HEK293 (cell line): ENCODE results near the gene MICALL1.

Source experiments
- CTCF ChIA-PET: fragments of 350-600 bp; formaldehyde crosslinking; extraction: SDS; loops from one replicate; lab custom pipeline; 2021; ENCODE audit warnings: antibody characterized with exemption; lab: Yijun Ruan, JAX
- POLR2A ChIA-PET: fragments of 300-600 bp; formaldehyde crosslinking; extraction: SDS; loops from one replicate; lab custom pipeline; 2020; ENCODE audit warnings: antibody characterized with exemption, inconsistent platforms; lab: Yijun Ruan, JAX
- H3K27ac ChIP-seq: fragments of 200-500 bp; sonication (Bioruptor generic); 2 replicates; pipeline ENCODE4 v1.5.1; 2014; ENCODE audit warnings: low read depth, low read length, control low read depth, inconsistent platforms; ENCODE audit errors: extremely low read depth
- H3K36me3 ChIP-seq, 2 experiments: fragments of 200-500 bp in 1 of 2; sonication (Bioruptor generic) in 1 of 2; 1 replicate in 1 of 2; 2 replicates in 1 of 2; pipeline ENCODE4 v1.5.1; 2014 to 2017; ENCODE audit warnings: inconsistent platforms in 2 of 2, low read length in 2 of 2; ENCODE audit not compliant: control insufficient read depth in 2 of 2, insufficient read depth in 1 of 2
- H3K4me1 ChIP-seq: fragments of 200-500 bp; sonication (Bioruptor generic); 2 replicates; pipeline ENCODE4 v1.5.1; 2014; ENCODE audit warnings: mild to moderate bottlenecking, low read length, inconsistent platforms; ENCODE audit not compliant: control insufficient read depth, insufficient read depth
- H3K4me3 ChIP-seq: 2 replicates; pipeline ENCODE4 v1.5.1; 2011; ENCODE audit warnings: low read depth, mild to moderate bottlenecking, control low read depth, low read length, moderate library complexity
- H3K9me3 ChIP-seq: fragments of 200-500 bp; sonication (Bioruptor generic); 2 replicates; pipeline ENCODE4 v1.5.1; 2014; ENCODE audit warnings: low read depth, low read length, inconsistent platforms; ENCODE audit not compliant: control insufficient read depth, insufficient read depth
- GLIS1 ChIP-seq: fragments of 450-650 bp; formaldehyde crosslinking; IDR thresholded peaks from 2 replicates; pipeline ENCODE4 v1.5.1; 2016; ENCODE audit warnings: missing biosample characterization, missing genetic modification characterization
- IKZF3 ChIP-seq: fragments of 450-650 bp; IDR thresholded peaks from 2 replicates; pipeline ENCODE4 v1.5.0; 2018; ENCODE audit warnings: missing biosample characterization, mild to moderate bottlenecking, missing genetic modification characterization, moderate library complexity
- OSR2 ChIP-seq: fragments of 450-650 bp; formaldehyde crosslinking; IDR thresholded peaks from 2 replicates; pipeline ENCODE4 v1.5.1; 2016; ENCODE audit warnings: missing biosample characterization, missing genetic modification characterization
- SCRT1 ChIP-seq: fragments of 450-650 bp; formaldehyde crosslinking; IDR thresholded peaks from 2 replicates; pipeline ENCODE4 v1.5.1; 2016; ENCODE audit warnings: missing biosample characterization, missing genetic modification characterization, borderline replicate concordance
- ZNF341 ChIP-seq: fragments of 450-650 bp; formaldehyde crosslinking; IDR thresholded peaks from 2 replicates; pipeline ENCODE4; 2016; ENCODE audit warnings: low read depth, missing biosample characterization, missing genetic modification characterization
- ZNF626 ChIP-seq: fragments of 450-650 bp; sonication (Bioruptor Pico); formaldehyde crosslinking; IDR thresholded peaks from 2 replicates; pipeline ENCODE4 v1.5.1; 2018; ENCODE audit warnings: missing biosample characterization, missing genetic modification characterization, inconsistent platforms
- ZNF776 ChIP-seq: fragments of 450-650 bp; formaldehyde crosslinking; IDR thresholded peaks from 2 replicates; pipeline ENCODE4 v1.5.0; 2017; ENCODE audit warnings: missing biosample characterization, missing genetic modification characterization, borderline replicate concordance
- TF ChIP-seq, protein P1 (sequence below): fragments of 450-650 bp; formaldehyde crosslinking; IDR thresholded peaks from 2 replicates; pipeline ENCODE4 v1.5.1; 2016; ENCODE audit warnings: missing biosample characterization, missing genetic modification characterization, borderline replicate concordance
- TF ChIP-seq, protein P2 (sequence below): fragments of 450-650 bp; formaldehyde crosslinking; IDR thresholded peaks from 2 replicates; pipeline ENCODE4 v1.5.1; 2016; ENCODE audit warnings: missing biosample characterization, missing genetic modification characterization
- TF ChIP-seq, protein P3 (sequence below): fragments of 450-650 bp; IDR thresholded peaks from 2 replicates; pipeline ENCODE4 v1.5.1; 2018; ENCODE audit warnings: missing biosample characterization, missing genetic modification characterization
- TF ChIP-seq, protein P4 (sequence below): fragments of 450-650 bp; formaldehyde crosslinking; IDR thresholded peaks from 2 replicates; pipeline ENCODE4 v1.5.1; 2016; ENCODE audit warnings: missing biosample characterization, missing genetic modification characterization
- TF ChIP-seq, protein P5 (sequence below): fragments of 450-650 bp; formaldehyde crosslinking; IDR thresholded peaks from 2 replicates; pipeline ENCODE4 v1.5.1; 2016; ENCODE audit warnings: missing biosample characterization, missing genetic modification characterization
- TF ChIP-seq, protein P6 (sequence below): fragments of 450-650 bp; formaldehyde crosslinking; IDR thresholded peaks from 2 replicates; pipeline ENCODE4 v1.5.1; 2017; ENCODE audit warnings: missing biosample characterization, missing genetic modification characterization
- TF ChIP-seq, protein P7 (sequence below): IDR thresholded peaks from 2 replicates; pipeline ENCODE4 v1.6.1; 2011; ENCODE audit warnings: mild to moderate bottlenecking, low read depth, low read length, borderline replicate concordance
- TF ChIP-seq, protein P8 (sequence below): fragments of 450-650 bp; formaldehyde crosslinking; IDR thresholded peaks from 2 replicates; pipeline ENCODE4 v1.5.1; 2017; ENCODE audit warnings: missing biosample characterization, missing genetic modification characterization
- TF ChIP-seq, protein P9 (sequence below): fragments of 450-650 bp; formaldehyde crosslinking; IDR thresholded peaks from 2 replicates; pipeline ENCODE4 v1.5.1; 2016; ENCODE audit warnings: missing biosample characterization, missing genetic modification characterization

MICALL1 gene

DNA sequence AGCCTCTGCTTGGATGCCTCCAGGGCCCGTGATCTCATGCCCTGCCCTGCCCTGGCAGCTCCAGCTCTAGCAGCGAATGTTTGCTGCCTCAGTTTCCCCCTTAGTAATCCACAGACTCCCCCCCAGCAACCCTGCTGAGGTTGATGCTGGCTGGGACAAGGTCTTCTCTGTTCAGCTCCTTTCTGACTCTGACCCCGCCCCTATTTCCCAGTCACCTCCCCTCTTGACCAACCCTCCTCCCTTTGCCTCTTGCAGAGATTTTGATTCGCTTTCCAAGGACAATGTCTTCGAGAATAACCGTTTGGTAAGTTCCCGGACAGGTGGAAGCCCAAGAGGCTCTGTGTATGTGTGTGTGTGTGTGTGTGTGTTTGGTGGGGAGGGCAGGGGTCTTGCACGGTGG, 5.6 kb downstream of the MICALL1 start (continued):
- TF ChIP-seq, protein P1, sequence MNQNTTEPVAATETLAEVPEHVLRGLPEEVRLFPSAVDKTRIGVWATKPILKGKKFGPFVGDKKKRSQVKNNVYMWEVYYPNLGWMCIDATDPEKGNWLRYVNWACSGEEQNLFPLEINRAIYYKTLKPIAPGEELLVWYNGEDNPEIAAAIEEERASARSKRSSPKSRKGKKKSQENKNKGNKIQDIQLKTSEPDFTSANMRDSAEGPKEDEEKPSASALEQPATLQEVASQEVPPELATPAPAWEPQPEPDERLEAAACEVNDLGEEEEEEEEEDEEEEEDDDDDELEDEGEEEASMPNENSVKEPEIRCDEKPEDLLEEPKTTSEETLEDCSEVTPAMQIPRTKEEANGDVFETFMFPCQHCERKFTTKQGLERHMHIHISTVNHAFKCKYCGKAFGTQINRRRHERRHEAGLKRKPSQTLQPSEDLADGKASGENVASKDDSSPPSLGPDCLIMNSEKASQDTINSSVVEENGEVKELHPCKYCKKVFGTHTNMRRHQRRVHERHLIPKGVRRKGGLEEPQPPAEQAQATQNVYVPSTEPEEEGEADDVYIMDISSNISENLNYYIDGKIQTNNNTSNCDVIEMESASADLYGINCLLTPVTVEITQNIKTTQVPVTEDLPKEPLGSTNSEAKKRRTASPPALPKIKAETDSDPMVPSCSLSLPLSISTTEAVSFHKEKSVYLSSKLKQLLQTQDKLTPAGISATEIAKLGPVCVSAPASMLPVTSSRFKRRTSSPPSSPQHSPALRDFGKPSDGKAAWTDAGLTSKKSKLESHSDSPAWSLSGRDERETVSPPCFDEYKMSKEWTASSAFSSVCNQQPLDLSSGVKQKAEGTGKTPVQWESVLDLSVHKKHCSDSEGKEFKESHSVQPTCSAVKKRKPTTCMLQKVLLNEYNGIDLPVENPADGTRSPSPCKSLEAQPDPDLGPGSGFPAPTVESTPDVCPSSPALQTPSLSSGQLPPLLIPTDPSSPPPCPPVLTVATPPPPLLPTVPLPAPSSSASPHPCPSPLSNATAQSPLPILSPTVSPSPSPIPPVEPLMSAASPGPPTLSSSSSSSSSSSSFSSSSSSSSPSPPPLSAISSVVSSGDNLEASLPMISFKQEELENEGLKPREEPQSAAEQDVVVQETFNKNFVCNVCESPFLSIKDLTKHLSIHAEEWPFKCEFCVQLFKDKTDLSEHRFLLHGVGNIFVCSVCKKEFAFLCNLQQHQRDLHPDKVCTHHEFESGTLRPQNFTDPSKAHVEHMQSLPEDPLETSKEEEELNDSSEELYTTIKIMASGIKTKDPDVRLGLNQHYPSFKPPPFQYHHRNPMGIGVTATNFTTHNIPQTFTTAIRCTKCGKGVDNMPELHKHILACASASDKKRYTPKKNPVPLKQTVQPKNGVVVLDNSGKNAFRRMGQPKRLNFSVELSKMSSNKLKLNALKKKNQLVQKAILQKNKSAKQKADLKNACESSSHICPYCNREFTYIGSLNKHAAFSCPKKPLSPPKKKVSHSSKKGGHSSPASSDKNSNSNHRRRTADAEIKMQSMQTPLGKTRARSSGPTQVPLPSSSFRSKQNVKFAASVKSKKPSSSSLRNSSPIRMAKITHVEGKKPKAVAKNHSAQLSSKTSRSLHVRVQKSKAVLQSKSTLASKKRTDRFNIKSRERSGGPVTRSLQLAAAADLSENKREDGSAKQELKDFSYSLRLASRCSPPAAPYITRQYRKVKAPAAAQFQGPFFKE (tag by site-specific recombination) = no peak
- TF ChIP-seq ZNF626 (tag by site-specific recombination) (no peak), SCRT1 (tag by site-specific recombination) (no peak)
- TF ChIP-seq, protein P2, sequence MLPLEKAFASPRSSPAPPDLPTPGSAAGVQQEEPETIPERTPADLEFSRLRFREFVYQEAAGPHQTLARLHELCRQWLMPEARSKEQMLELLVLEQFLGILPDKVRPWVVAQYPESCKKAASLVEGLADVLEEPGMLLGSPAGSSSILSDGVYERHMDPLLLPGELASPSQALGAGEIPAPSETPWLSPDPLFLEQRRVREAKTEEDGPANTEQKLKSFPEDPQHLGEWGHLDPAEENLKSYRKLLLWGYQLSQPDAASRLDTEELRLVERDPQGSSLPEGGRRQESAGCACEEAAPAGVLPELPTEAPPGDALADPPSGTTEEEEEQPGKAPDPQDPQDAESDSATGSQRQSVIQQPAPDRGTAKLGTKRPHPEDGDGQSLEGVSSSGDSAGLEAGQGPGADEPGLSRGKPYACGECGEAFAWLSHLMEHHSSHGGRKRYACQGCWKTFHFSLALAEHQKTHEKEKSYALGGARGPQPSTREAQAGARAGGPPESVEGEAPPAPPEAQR = no peak

DNA sequence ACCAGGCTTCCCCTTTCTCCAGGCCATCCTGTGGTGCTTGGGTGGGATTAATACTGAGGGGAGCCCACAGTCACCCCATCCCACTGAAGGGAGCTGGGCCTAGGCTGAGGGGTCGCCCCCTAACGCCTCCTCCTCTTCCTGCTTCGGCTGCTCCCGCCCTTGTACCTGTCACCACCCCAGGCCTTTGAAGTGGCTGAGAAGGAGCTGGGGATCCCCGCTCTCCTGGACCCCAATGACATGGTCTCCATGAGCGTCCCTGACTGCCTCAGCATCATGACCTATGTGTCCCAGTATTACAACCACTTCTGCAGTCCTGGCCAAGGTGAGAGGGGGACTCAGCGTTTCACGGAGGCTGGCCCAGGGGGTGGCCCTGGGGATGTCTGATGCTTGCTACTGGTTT, 6.1 kb downstream of the MICALL1 start:
- peak overlapping the region; percentile 24; the same call in 1 of the 2 replicates for H3K27ac ChIP-seq
- H3K4me1 ChIP-seq = peaks cover 4% of the 10 kb centered on the region; the same call in 1 of the 2 replicates
- ChIA-PET POLR2A (no interaction called here), CTCF (interaction anchor here (0.6 kb wide), 1 partner anchor 250 kb away, joined by 3 read pairs; no protein-coding TSS in a partner anchor)
- no peaks in the 10 kb centered on the region for H3K9me3 ChIP-seq
- H3K4me3 ChIP-seq = no peak overlapping the region
- H3K36me3 ChIP-seq = peaks cover 28 to 72% of the 10 kb centered on the region in 2 experiments; a peak in 2 of 3 replicates
- TF ChIP-seq, protein P3, sequence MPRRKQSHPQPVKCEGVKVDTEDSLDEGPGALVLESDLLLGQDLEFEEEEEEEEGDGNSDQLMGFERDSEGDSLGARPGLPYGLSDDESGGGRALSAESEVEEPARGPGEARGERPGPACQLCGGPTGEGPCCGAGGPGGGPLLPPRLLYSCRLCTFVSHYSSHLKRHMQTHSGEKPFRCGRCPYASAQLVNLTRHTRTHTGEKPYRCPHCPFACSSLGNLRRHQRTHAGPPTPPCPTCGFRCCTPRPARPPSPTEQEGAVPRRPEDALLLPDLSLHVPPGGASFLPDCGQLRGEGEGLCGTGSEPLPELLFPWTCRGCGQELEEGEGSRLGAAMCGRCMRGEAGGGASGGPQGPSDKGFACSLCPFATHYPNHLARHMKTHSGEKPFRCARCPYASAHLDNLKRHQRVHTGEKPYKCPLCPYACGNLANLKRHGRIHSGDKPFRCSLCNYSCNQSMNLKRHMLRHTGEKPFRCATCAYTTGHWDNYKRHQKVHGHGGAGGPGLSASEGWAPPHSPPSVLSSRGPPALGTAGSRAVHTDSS (tag by site-specific recombination) = no peak
- TF ChIP-seq ZNF341 (tag by site-specific recombination) (no peak), GLIS1 (tag by site-specific recombination) (no peak), ZNF776 (tag by site-specific recombination) (no peak), IKZF3 (no peak), OSR2 (tag by site-specific recombination) (no peak)
- TF ChIP-seq, protein P4, sequence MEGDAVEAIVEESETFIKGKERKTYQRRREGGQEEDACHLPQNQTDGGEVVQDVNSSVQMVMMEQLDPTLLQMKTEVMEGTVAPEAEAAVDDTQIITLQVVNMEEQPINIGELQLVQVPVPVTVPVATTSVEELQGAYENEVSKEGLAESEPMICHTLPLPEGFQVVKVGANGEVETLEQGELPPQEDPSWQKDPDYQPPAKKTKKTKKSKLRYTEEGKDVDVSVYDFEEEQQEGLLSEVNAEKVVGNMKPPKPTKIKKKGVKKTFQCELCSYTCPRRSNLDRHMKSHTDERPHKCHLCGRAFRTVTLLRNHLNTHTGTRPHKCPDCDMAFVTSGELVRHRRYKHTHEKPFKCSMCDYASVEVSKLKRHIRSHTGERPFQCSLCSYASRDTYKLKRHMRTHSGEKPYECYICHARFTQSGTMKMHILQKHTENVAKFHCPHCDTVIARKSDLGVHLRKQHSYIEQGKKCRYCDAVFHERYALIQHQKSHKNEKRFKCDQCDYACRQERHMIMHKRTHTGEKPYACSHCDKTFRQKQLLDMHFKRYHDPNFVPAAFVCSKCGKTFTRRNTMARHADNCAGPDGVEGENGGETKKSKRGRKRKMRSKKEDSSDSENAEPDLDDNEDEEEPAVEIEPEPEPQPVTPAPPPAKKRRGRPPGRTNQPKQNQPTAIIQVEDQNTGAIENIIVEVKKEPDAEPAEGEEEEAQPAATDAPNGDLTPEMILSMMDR = no peak
- TF ChIP-seq, protein P5, sequence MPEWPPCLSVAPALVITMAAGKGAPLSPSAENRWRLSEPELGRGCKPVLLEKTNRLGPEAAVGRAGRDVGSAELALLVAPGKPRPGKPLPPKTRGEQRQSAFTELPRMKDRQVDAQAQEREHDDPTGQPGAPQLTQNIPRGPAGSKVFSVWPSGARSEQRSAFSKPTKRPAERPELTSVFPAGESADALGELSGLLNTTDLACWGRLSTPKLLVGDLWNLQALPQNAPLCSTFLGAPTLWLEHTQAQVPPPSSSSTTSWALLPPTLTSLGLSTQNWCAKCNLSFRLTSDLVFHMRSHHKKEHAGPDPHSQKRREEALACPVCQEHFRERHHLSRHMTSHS (tag by site-specific recombination) = no peak
- TF ChIP-seq, protein P6, sequence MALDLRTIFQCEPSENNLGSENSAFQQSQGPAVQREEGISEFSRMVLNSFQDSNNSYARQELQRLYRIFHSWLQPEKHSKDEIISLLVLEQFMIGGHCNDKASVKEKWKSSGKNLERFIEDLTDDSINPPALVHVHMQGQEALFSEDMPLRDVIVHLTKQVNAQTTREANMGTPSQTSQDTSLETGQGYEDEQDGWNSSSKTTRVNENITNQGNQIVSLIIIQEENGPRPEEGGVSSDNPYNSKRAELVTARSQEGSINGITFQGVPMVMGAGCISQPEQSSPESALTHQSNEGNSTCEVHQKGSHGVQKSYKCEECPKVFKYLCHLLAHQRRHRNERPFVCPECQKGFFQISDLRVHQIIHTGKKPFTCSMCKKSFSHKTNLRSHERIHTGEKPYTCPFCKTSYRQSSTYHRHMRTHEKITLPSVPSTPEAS (tag by site-specific recombination) = no peak
- TF ChIP-seq, protein P7, sequence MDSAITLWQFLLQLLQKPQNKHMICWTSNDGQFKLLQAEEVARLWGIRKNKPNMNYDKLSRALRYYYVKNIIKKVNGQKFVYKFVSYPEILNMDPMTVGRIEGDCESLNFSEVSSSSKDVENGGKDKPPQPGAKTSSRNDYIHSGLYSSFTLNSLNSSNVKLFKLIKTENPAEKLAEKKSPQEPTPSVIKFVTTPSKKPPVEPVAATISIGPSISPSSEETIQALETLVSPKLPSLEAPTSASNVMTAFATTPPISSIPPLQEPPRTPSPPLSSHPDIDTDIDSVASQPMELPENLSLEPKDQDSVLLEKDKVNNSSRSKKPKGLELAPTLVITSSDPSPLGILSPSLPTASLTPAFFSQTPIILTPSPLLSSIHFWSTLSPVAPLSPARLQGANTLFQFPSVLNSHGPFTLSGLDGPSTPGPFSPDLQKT = no peak
- TF ChIP-seq, protein P8, sequence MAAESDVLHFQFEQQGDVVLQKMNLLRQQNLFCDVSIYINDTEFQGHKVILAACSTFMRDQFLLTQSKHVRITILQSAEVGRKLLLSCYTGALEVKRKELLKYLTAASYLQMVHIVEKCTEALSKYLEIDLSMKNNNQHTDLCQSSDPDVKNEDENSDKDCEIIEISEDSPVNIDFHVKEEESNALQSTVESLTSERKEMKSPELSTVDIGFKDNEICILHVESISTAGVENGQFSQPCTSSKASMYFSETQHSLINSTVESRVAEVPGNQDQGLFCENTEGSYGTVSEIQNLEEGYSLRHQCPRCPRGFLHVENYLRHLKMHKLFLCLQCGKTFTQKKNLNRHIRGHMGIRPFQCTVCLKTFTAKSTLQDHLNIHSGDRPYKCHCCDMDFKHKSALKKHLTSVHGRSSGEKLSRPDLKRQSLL (tag by site-specific recombination) = no peak
- TF ChIP-seq, protein P9, sequence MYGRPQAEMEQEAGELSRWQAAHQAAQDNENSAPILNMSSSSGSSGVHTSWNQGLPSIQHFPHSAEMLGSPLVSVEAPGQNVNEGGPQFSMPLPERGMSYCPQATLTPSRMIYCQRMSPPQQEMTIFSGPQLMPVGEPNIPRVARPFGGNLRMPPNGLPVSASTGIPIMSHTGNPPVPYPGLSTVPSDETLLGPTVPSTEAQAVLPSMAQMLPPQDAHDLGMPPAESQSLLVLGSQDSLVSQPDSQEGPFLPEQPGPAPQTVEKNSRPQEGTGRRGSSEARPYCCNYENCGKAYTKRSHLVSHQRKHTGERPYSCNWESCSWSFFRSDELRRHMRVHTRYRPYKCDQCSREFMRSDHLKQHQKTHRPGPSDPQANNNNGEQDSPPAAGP = no peak
